H1 (cell line): Measurements from ENCODE around the gene DCX.

Experiments used
- BCL11A ChIP-seq, 2 experiments: IDR thresholded peaks; one replicate each; pipeline ENCODE4 v1.6.1; 2011; ENCODE audit warnings: low read depth in 2 of 2, low read length in 2 of 2, mild to moderate bottlenecking in 2 of 2
- CTCF ChIP-seq, 3 experiments: IDR thresholded peaks; 1 replicate in 2 of 3; 2 replicates in 1 of 3; pipeline versions ENCODE4 v1.5.1 to v1.6.1; 2011; ENCODE audit warnings: low read length in 3 of 3, mild to moderate bottlenecking in 3 of 3, inconsistent platforms in 2 of 3, low read depth in 1 of 3, moderate library complexity in 1 of 3; ENCODE audit not compliant: insufficient read depth in 1 of 3; ENCODE audit errors: control extremely low read depth in 1 of 3
- YY1 ChIP-seq: IDR thresholded peaks from 2 replicates; pipeline ENCODE4 v1.6.1; 2011; ENCODE audit warnings: low read depth, mild to moderate bottlenecking, low read length

GRCh38 chrX:111328858-111329257, 83.1 kb downstream of the DCX start:
- no peak for TF ChIP-seq YY1
- TF ChIP-seq BCL11A (IDR thresholded peaks at IDR 0.05; ENCODE audit: low read depth in 2 of 2, low read length in 2 of 2) = no peak
- TF ChIP-seq CTCF (IDR thresholded peaks at IDR 0.05; ENCODE audit: control extremely low read depth in 1 of 3, insufficient read depth in 1 of 3, low read depth in 1 of 3, low read length in 3 of 3) = no peak
